HG02642 (cell line): ENCODE measurements around the gene RNF43.

Source experiments
- ATAC-seq: cut with Tn5 transposase; IDR thresholded peaks from one replicate; pipeline ENCODE4 v1.9.1; 2021; ENCODE audit warnings: mild to moderate bottlenecking; ENCODE audit not compliant: unreplicated experiment, poor library complexity

Gene RNF43

DNA sequence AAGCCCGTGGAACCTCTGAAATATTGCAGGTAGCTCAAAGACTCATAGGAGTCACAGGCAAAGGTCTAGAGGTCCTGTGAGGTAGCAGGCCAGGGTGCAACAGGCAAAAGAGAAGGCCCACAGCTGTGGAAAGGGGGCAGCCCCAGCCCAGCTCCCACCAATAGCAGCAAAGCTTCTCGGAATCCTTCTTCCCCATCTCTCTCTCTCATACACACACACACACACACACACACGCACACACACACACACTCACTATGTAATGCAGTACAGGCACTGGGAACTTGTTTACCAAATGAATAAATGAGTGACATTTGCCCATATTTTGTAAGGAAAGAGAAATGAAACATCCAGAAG is 48.5 kb downstream of the RNF43 start:
- ATAC-seq = no peak
